Measurements from ENCODE around the gene DAPP1.
"Not testable (repeated sequence)": the region's sequence is repeated elsewhere in the genome, so short reads cannot be mapped to it uniquely, and the experiment has no call there.

DAPP1 gene, protein sequence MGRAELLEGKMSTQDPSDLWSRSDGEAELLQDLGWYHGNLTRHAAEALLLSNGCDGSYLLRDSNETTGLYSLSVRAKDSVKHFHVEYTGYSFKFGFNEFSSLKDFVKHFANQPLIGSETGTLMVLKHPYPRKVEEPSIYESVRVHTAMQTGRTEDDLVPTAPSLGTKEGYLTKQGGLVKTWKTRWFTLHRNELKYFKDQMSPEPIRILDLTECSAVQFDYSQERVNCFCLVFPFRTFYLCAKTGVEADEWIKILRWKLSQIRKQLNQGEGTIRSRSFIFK

DNA sequence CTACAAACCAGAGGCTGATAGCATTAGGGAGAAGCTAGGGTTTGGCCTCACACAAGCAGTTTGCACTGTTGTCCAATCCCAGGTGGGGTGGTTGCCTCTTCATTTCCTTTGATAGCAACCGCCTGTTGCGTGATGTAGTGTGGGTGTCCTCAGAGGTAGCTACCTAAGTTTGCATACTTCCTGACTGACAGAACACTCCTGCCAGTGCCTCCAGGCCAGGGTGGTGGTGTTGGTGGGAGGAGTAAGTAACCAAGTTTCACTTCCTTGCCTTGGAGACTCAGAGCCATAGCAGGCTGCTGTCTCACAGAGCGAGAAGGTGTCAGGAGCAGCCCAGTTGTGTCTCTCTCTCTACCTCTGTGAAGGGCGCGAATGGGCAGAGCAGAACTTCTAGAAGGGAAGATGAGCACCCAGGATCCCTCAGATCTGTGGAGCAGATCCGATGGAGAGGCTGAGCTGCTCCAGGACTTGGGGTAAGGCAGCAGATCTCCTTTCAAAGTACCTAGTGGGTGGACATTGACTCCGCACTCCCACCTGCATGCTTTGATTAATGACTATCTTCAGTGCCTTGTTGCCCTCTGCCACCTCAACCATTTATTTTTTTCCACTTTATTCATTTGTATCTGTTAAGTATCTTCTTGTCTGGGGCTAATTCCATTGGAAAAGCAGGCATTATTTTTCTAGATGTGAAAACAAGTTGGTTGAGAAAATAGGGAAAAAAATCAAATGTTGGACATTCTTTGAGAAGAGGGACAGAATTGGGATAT lies at the start of gene DAPP1:
Gene DAPP1 (plus strand): TSS at position 283 of the 764 bp plus-strand sequence. CDS start 87 bp downstream, at position 370.
- peak within 1 kb of the TSS; percentile 64 for H3K4me3 ChIP-seq (ENCODE audit: low read length)
- peak; percentile 100 for DNase-seq (ENCODE audit: low read depth)
- no peak for TF ChIP-seq CTCF (IDR thresholded peaks at IDR 0.05; ENCODE audit: insufficient read depth, low read depth, low read length, missing control alignments)

DNA sequence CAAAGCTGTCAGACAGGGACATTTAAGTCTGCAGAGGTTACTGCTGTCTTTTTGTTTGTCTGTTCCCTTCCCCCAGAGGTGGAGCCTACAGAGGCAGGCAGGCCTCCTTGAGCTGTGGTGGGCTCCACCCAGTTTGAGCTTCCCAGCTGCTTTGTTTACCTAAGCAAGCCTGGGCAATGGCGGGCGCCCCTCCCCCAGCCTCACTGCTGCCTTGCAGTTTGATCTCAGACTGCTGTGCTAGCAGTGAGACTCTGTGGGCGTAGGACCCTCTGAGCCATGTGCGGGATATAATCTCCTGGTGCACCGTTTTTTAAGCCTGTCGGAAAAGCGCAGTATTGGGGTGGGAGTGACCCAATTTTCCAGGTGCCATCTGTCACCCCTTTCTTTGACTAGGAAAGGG lies 45.8 kb upstream of the DAPP1 start:
- not testable (repeated sequence) for DNase-seq (ENCODE audit: low read depth); H3K4me3 ChIP-seq (ENCODE audit: low read length)

DNA sequence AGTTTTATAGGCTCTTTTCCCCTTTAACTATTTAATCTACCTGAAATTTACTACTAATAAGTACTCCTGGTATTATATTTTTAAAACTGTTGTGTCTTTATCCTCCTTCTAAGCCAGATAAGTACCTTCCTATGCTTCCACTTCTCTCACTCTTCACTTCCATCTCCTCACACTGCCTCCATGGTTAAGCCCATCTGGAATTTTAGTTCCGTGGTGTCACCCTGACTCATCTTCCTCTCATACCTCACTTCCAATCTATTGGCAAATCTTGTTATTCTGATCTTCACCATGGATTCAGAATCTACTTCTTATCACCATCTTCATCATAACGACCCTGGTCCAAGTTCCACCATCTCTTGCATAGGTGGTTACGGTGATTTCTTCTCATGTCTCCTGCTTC lies 32.7 kb upstream of the DAPP1 start:
- DNase-seq (ENCODE audit: low read depth): peak; percentile 48
- H3K4me3 ChIP-seq (ENCODE audit: low read length): no peak overlapping the region
- TF ChIP-seq CTCF (IDR thresholded peaks at IDR 0.05; ENCODE audit: insufficient read depth, low read depth, low read length, missing control alignments): no peak

DNA sequence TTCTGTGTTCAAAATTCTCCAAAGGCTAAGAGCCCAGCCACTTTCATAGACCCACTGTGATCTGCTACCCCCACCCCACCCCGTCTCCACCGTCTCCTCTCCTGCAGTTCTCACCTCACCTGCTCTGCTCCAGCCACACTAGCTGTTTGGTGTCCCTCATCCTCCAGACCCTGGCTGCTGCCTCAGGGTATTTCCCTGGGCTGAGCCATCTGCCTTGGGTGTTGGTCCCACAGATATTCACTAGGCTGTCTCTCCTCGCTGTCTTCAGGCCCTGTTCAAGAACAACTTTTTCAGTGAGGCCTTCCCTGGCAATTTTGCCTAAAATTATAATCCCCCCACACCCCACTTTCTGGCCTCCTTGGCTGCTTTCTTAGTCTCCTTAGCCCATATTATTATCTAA lies 31.8 kb upstream of the DAPP1 start:
- no peak for DNase-seq (ENCODE audit: low read depth)
- TF ChIP-seq CTCF (IDR thresholded peaks at IDR 0.05; ENCODE audit: insufficient read depth, low read depth, low read length, missing control alignments): no peak
- H3K4me3 ChIP-seq (ENCODE audit: low read length): no peak overlapping the region

- DNase-seq (ENCODE audit: low read depth): peak; percentile 78
- TF ChIP-seq CTCF (IDR thresholded peaks at IDR 0.05; ENCODE audit: insufficient read depth, low read depth, low read length, missing control alignments): no peak
- no peak overlapping the region for H3K4me3 ChIP-seq (ENCODE audit: low read length)
Observed at GRCh38 chr4:99790796-99791617, 25.6 kb upstream of the DAPP1 start.

DNA sequence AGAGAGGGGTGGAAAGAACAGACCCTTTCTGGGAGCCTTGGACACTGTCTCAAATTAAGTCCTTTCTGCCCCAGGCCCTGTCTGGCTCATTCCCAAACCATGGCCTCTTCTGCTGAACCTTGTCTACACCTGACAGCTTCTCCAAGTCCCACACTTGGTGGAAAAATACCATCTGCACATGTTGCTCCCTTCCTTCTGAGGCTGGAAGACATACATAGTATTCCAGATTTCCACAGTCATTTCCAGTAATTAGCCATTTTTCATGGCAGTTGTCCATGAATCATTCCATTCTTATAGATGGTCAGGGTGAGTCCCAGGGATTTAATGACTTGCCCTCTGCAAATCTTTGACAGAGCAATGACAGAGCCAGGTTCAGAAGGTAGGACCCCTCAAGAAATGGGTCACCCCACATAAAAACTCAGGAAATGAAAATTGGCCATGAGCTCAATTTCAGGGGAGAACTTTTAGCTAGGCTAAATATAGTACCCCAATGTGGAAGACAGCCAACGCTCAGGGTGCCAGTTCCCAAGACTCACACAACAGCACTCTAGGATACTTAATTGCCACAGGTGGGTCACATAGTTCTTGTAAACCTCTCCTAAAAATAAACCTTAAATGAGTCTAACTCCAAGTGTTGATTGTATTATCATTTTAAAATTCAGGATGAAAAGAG lies 16.2 kb upstream of the DAPP1 start:
- H3K4me3 ChIP-seq (ENCODE audit: low read length): no peak overlapping the region
- TF ChIP-seq CTCF (IDR thresholded peaks at IDR 0.05; ENCODE audit: insufficient read depth, low read depth, low read length, missing control alignments): no peak
- no peak for DNase-seq (ENCODE audit: low read depth)

Measured in epithelial cell of esophagus (primary cell).